Measurements from ENCODE around the gene NSUN5. TPM values are rescaled to one million over a fixed set of nuclear protein-coding genes. Genes with fewer than 3 reads are reported as not detected.
A peak's percentile ranks its signal among the peaks of the same experiment; 100 is the strongest.

NSUN5 gene
- 26.4 TPM for total RNA-seq (2013)
- 10 to 100 TPM; 28.6 to 37.7 (median 31.3) TPM for polyA plus RNA-seq
- polyA minus RNA-seq = 20.2 and 33.0 TPM in 2 replicates
- 3.3 to 12.6 (median 7.2) reads per million in 11 experiments for total RNA-seq

DNA sequence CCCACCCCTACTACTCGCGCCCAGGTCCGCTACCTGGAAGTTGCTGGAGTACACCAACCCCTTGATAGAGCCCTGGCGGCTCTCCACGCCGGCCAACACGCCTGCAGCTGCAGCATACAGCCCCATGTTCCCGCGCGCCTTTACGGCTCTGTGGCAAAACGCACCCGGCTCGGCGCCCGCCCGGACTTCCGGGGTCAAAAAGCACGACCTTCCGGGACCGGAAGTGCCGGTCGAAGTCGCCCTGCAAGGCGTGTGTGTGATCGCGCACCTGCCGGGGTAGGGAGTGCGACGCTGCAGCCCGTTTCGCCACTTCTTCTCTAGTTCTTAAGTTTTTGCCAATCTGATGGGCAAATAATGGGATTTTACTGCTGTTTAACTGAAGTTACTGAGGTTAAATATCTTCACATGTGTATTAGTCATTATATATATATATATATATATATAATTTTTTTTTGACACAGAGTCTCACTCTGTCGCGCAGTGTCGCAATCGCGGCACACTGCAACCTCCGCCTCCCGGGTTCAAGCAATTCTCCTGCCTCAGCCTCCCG, at the start of gene NSUN5:
Gene NSUN5 (minus strand): TSS at position 162 of the 550 bp plus-strand sequence. CDS start 36 bp downstream, at position 126.
- peaks cover 28 to 30% of the 10 kb centered on the region in 2 donors for H3K36me3 Mint-ChIP-seq
- Histone ChIP-seq H3K4me3 (replicated peaks in 1 of 3; ENCODE audit: low read depth in 2 of 3, low read length in 3 of 3) (peak within 1 kb of the TSS; percentile 65 to 89 (median 82)), H3K27me3 (ENCODE audit: control insufficient read depth in 2 of 2, insufficient read depth in 2 of 2, low read length in 2 of 2) (no peaks in the 10 kb centered on the region), H3K9ac (ENCODE audit: insufficient read depth, low read length, poor library complexity, severe bottlenecking) (peak within 1 kb of the TSS; percentile 72), H3K27ac (ENCODE audit: low read depth in 1 of 2, low read length in 2 of 2) (peak within 1 kb of the TSS; percentile 16 to 66), H4K20me1 (ENCODE audit: insufficient read depth, low read length) (peaks cover 12% of the 10 kb centered on the region), H3K4me2 (replicated peaks; ENCODE audit: extremely low read depth, low read length, poor library complexity, severe bottlenecking) (peak within 1 kb of the TSS; percentile 83), H3K36me3 (replicated peaks in 1 of 2; ENCODE audit: control insufficient read depth in 1 of 2, insufficient read depth in 2 of 2, low read length in 2 of 2) (peaks cover 20 to 26% of the 10 kb centered on the region in 2 donors), H3K9me3 (replicated peaks in 1 of 2; ENCODE audit: control insufficient read depth in 1 of 2, insufficient read depth in 1 of 2, low read length in 2 of 2) (no peaks in the 10 kb centered on the region), H2AFZ (ENCODE audit: insufficient read depth, low read depth, low read length, poor library complexity, severe bottlenecking) (peak within 1 kb of the TSS; percentile 89), H3K79me2 (ENCODE audit: insufficient read depth, low read length) (peaks cover 20% of the 10 kb centered on the region), H3K4me1 (ENCODE audit: control insufficient read depth in 1 of 2, insufficient read depth in 2 of 2, low read length in 2 of 2) (peaks cover 29 to 43% of the 10 kb centered on the region in 2 donors)
- H3K4me3 Mint-ChIP-seq = peak within 1 kb of the TSS; percentile 94 to 95
- H3K27me3 Mint-ChIP-seq (ENCODE audit: low read depth in 3 of 3) = no peaks in the 10 kb centered on the region
- 0% methylated on average over 25 of the region's 40 CpGs for WGBS (ENCODE audit: insufficient coverage)
- H3K9me3 Mint-ChIP-seq = no peaks in the 10 kb centered on the region
- H3K4me1 Mint-ChIP-seq = peaks cover 42% of the 10 kb centered on the region
- peak; percentile 78 to 86 (median 86) for DNase-seq
- peak within 1 kb of the TSS; percentile 69 to 89 (median 85) for H3K27ac Mint-ChIP-seq
- TF ChIP-seq, protein P1, sequence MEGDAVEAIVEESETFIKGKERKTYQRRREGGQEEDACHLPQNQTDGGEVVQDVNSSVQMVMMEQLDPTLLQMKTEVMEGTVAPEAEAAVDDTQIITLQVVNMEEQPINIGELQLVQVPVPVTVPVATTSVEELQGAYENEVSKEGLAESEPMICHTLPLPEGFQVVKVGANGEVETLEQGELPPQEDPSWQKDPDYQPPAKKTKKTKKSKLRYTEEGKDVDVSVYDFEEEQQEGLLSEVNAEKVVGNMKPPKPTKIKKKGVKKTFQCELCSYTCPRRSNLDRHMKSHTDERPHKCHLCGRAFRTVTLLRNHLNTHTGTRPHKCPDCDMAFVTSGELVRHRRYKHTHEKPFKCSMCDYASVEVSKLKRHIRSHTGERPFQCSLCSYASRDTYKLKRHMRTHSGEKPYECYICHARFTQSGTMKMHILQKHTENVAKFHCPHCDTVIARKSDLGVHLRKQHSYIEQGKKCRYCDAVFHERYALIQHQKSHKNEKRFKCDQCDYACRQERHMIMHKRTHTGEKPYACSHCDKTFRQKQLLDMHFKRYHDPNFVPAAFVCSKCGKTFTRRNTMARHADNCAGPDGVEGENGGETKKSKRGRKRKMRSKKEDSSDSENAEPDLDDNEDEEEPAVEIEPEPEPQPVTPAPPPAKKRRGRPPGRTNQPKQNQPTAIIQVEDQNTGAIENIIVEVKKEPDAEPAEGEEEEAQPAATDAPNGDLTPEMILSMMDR (IDR thresholded peaks at IDR 0.05) = no peak
- intact Hi-C loops (cut with micrococcal nuclease) = no loop called here

DNA sequence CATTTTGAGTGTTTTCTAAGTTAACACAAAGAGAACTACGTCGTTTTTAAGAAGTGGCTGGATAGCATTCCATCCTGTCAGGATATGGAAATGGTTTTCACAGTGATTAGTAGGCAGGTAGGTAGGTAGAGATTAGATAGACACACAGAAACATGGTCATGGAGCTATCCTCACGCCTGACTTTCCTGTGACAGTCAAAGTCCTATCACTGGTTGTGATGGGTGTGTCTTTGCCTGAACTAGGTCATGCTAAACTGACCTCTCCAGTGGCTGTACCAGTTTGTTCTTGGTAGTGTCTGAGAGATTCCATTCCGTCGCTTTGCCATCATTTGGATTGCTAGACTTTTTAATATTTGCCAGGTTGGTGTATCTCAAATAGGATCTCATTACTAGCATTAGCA, 47.5 kb upstream of the NSUN5 start:
- no peak overlapping the region for H2AFZ ChIP-seq (ENCODE audit: insufficient read depth, low read depth, low read length, poor library complexity, severe bottlenecking)
- no peaks in the 10 kb centered on the region for H4K20me1 ChIP-seq (ENCODE audit: insufficient read depth, low read length)
- H3K4me1 Mint-ChIP-seq = peaks cover 15% of the 10 kb centered on the region
- no peaks in the 10 kb centered on the region for H3K79me2 ChIP-seq (ENCODE audit: insufficient read depth, low read length)
- H3K27ac ChIP-seq (ENCODE audit: low read depth in 1 of 2, low read length in 2 of 2) = no peak overlapping the region
- TF ChIP-seq, protein P1 (IDR thresholded peaks at IDR 0.05) = no peak
- intact Hi-C loops (cut with micrococcal nuclease) = no loop called here
- peaks cover 4 to 6% (median 5%) of the 10 kb centered on the region in 3 donors for H3K27me3 Mint-ChIP-seq (ENCODE audit: low read depth in 3 of 3)
- DNase-seq = no peak
- no peaks in the 10 kb centered on the region for H3K27me3 ChIP-seq (ENCODE audit: control insufficient read depth in 2 of 2, insufficient read depth in 2 of 2, low read length in 2 of 2)
- H3K4me3 ChIP-seq (replicated peaks in 1 of 3; ENCODE audit: low read depth in 2 of 3, low read length in 3 of 3) = no peak overlapping the region
- no peaks in the 10 kb centered on the region for H3K36me3 Mint-ChIP-seq
- H3K4me3 Mint-ChIP-seq = no peak overlapping the region
- H3K9me3 Mint-ChIP-seq = peaks cover 6 to 16% (median 8%) of the 10 kb centered on the region in 7 donors
- no peak overlapping the region for H3K9ac ChIP-seq (ENCODE audit: insufficient read depth, low read length, poor library complexity, severe bottlenecking)
- H3K4me1 ChIP-seq (ENCODE audit: control insufficient read depth in 1 of 2, insufficient read depth in 2 of 2, low read length in 2 of 2) = peaks cover 9 to 15% of the 10 kb centered on the region in 2 donors
- H3K4me2 ChIP-seq (replicated peaks; ENCODE audit: extremely low read depth, low read length, poor library complexity, severe bottlenecking) = no peak overlapping the region
- no peak overlapping the region for H3K27ac Mint-ChIP-seq
- peaks cover 0 to 8% of the 10 kb centered on the region in 2 donors for H3K9me3 ChIP-seq (replicated peaks in 1 of 2; ENCODE audit: control insufficient read depth in 1 of 2, insufficient read depth in 1 of 2, low read length in 2 of 2)
- H3K36me3 ChIP-seq (replicated peaks in 1 of 2; ENCODE audit: control insufficient read depth in 1 of 2, insufficient read depth in 2 of 2, low read length in 2 of 2) = no peaks in the 10 kb centered on the region
- WGBS (ENCODE audit: insufficient coverage) = 88% methylated on average over 1 of the region's 5 CpGs
